CD4-positive, alpha-beta T cell treated with Interleukin-10 for 1 hour (primary cell): Measurements from ENCODE around the gene EHMT1.
A peak's percentile ranks its signal among the peaks of the same experiment; 100 is the strongest.
"Not testable (repeated sequence)": the region's sequence is repeated elsewhere in the genome, so short reads cannot be mapped to it uniquely, and the experiment has no call there.

ENCODE experiments used
- DNase-seq: peaks from one replicate; pipeline ENCODE4 v3.0.0-alpha.2; 2020

EHMT1 gene

GRCh38 chr9:137619240-137620047, 639 bp downstream of the EHMT1 start:
- peak; percentile 39 for DNase-seq

GRCh38 chr9:137620048-137620405, 1.2 kb downstream of the EHMT1 start:
- no peak for DNase-seq

- no peak for DNase-seq
Measured at GRCh38 chr9:137620581-137620980, 1.8 kb downstream of the EHMT1 start.

- peak; percentile 41 for DNase-seq
Measured at GRCh38 chr9:137621131-137621757, 2.4 kb downstream of the EHMT1 start.

GRCh38 chr9:137622211-137622610, 3.4 kb downstream of the EHMT1 start:
- not testable (repeated sequence) for DNase-seq

GRCh38 chr9:137626464-137626863, 7.7 kb downstream of the EHMT1 start:
- no peak for DNase-seq

- not testable (repeated sequence) for DNase-seq
Measured at GRCh38 chr9:137627406-137627805, 8.6 kb downstream of the EHMT1 start.

GRCh38 chr9:137630126-137630525, 11.3 kb downstream of the EHMT1 start:
- DNase-seq = no peak

- no peak for DNase-seq
Measured at GRCh38 chr9:137630679-137631078, 11.9 kb downstream of the EHMT1 start.

GRCh38 chr9:137631345-137632229, 12.8 kb downstream of the EHMT1 start:
- no peak for DNase-seq

GRCh38 chr9:137632230-137633161, 13.7 kb downstream of the EHMT1 start:
- DNase-seq = no peak

- no peak for DNase-seq
Measured at GRCh38 chr9:137634016-137634415, 15.2 kb downstream of the EHMT1 start.

- DNase-seq = no peak
Measured at GRCh38 chr9:137638680-137639079, 19.9 kb downstream of the EHMT1 start.

GRCh38 chr9:137639303-137640051, 20.7 kb downstream of the EHMT1 start:
- DNase-seq = peak; percentile 48

GRCh38 chr9:137640862-137641261, 22.1 kb downstream of the EHMT1 start:
- no peak for DNase-seq

- no peak for DNase-seq
Measured at GRCh38 chr9:137642118-137642601, 23.4 kb downstream of the EHMT1 start.

GRCh38 chr9:137642892-137643291, 24.1 kb downstream of the EHMT1 start:
- no peak for DNase-seq

- no peak for DNase-seq
Measured at GRCh38 chr9:137643921-137644320, 25.1 kb downstream of the EHMT1 start.

GRCh38 chr9:137645211-137645610, 26.4 kb downstream of the EHMT1 start:
- DNase-seq = no peak

GRCh38 chr9:137646341-137646740, 27.5 kb downstream of the EHMT1 start:
- no peak for DNase-seq

- DNase-seq = no peak
Measured at GRCh38 chr9:137647096-137647714, 28.4 kb downstream of the EHMT1 start.
